Muscle of leg (tissue), 11 donors: ENCODE results near the gene FN3K. TPM values are rescaled to one million over a fixed set of nuclear protein-coding genes. Genes with fewer than 3 reads are reported as not detected.
A peak's percentile ranks its signal among the peaks of the same experiment; 100 is the strongest.

Source experiments
- DNase-seq: peaks from one replicate; pipeline ENCODE4 v3.0.0; 2013
- H3K27ac ChIP-seq: one replicate; pipeline ENCODE4 v1.5.1; 2013; ENCODE audit warnings: mild to moderate bottlenecking, low read length, control low read depth
- H3K27me3 ChIP-seq: one replicate; pipeline ENCODE4 v1.6.1; 2013; ENCODE audit warnings: low read length; ENCODE audit not compliant: control insufficient read depth, insufficient read depth
- H3K36me3 ChIP-seq: one replicate; pipeline ENCODE4 v1.6.1; 2013; ENCODE audit warnings: low read length; ENCODE audit not compliant: control insufficient read depth, insufficient read depth
- H3K4me1 ChIP-seq: one replicate; pipeline ENCODE4 v1.6.1; 2013; ENCODE audit warnings: low read length; ENCODE audit not compliant: control insufficient read depth, insufficient read depth
- H3K4me3 ChIP-seq: one replicate; pipeline ENCODE4 v1.5.1; 2013; ENCODE audit warnings: low read length, control low read depth
- H3K9me3 ChIP-seq: replicated peaks from 2 replicates; pipeline ENCODE4 v1.6.1; 2013; ENCODE audit warnings: low read depth, low read length; ENCODE audit not compliant: control insufficient read depth
- WGBS: methylation state at CpG from one replicate; pipeline ENCODE4 v1.1.5; 2013; ENCODE audit warnings: missing lambda C conversion rate; ENCODE audit not compliant: insufficient coverage; 5-methylcytosine and 5-hydroxymethylcytosine counted together
- polyA plus RNA-seq, 8 donors: library from polyadenylated mRNA; unstranded; fragments of 120-200 nt; gene quantifications; one replicate each; pipeline versions ENCODE4 v1.2.1 to v1.2.3, GENCODE V29; 2013; ENCODE audit warnings: inconsistent platforms in 1 of 8, low replicate concordance in 1 of 8; ENCODE audit not compliant: insufficient read length in 8 of 8, insufficient read depth in 1 of 8
- total RNA-seq: library from RNA; stranded (reverse); fragments of 120-200 nt; gene quantifications from one replicate; pipeline ENCODE4 v1.2.4, GENCODE V29; 2013

Gene FN3K
- total and polyA plus RNA-seq, 9 donors = 4.9 to 33.2 (median 17.8) TPM

GRCh38 chr17:82716203-82717010, 19.0 kb upstream of the FN3K start, which contains the start of gene FN3KRP:
Gene FN3KRP, plus strand, starts transcription at chr17:82716706. Its CDS starts 50 bp downstream, at chr17:82716756.
- under 1% methylated on average over 56 of the region's 75 CpGs for WGBS
- Histone ChIP-seq H3K36me3 (peaks cover 27% of the 10 kb centered on the region), H3K27me3 (no peaks in the 10 kb centered on the region), H3K9me3 (no peaks in the 10 kb centered on the region), H3K27ac (peak within 1 kb of the TSS; percentile 83), H3K4me3 (peak within 1 kb of the TSS; percentile 70), H3K4me1 (peaks cover 29% of the 10 kb centered on the region)
- peak; percentile 97 for DNase-seq

GRCh38 chr17:82718986-82719685, 16.3 kb upstream of the FN3K start:
- 96% methylated on average over 16 of the region's 18 CpGs for WGBS
- Histone ChIP-seq H3K36me3 (peaks cover 47% of the 10 kb centered on the region), H3K27ac (no peak overlapping the region), H3K4me3 (no peak overlapping the region), H3K27me3 (no peaks in the 10 kb centered on the region), H3K9me3 (no peaks in the 10 kb centered on the region), H3K4me1 (peaks cover 19% of the 10 kb centered on the region)
- no peak for DNase-seq

- 91% methylated on average over 18 of the region's 19 CpGs for WGBS
- H3K27ac ChIP-seq = no peak overlapping the region
- H3K4me1 ChIP-seq = peaks cover 19% of the 10 kb centered on the region
- H3K36me3 ChIP-seq = peaks cover 48% of the 10 kb centered on the region
- no peaks in the 10 kb centered on the region for H3K27me3 ChIP-seq
- no peak for DNase-seq
- no peaks in the 10 kb centered on the region for H3K9me3 ChIP-seq
- no peak overlapping the region for H3K4me3 ChIP-seq
Measured at GRCh38 chr17:82720204-82720603, 15.2 kb upstream of the FN3K start.

- Histone ChIP-seq H3K27ac (no peak overlapping the region), H3K4me3 (no peak overlapping the region), H3K4me1 (peaks cover 11% of the 10 kb centered on the region), H3K27me3 (no peaks in the 10 kb centered on the region), H3K9me3 (no peaks in the 10 kb centered on the region), H3K36me3 (peaks cover 64% of the 10 kb centered on the region)
- 93% methylated on average over 17 of the region's 19 CpGs for WGBS
- no peak for DNase-seq
Measured at GRCh38 chr17:82722341-82723013, 12.9 kb upstream of the FN3K start.

- Histone ChIP-seq H3K4me3 (no peak overlapping the region), H3K9me3 (no peaks in the 10 kb centered on the region), H3K4me1 (peaks cover 3% of the 10 kb centered on the region), H3K27ac (no peak overlapping the region), H3K36me3 (peaks cover 66% of the 10 kb centered on the region), H3K27me3 (no peaks in the 10 kb centered on the region)
- no peak for DNase-seq
- 93% methylated on average over 26 of the region's 26 CpGs for WGBS
Measured at GRCh38 chr17:82723169-82723807, 12.1 kb upstream of the FN3K start.

GRCh38 chr17:82726427-82726826, 9.0 kb upstream of the FN3K start:
- Histone ChIP-seq H3K27ac (no peak overlapping the region), H3K9me3 (no peaks in the 10 kb centered on the region), H3K36me3 (peaks cover 55% of the 10 kb centered on the region), H3K4me1 (no peaks in the 10 kb centered on the region), H3K4me3 (no peak overlapping the region), H3K27me3 (no peaks in the 10 kb centered on the region)
- 97% methylated on average over 10 of the region's 10 CpGs for WGBS
- DNase-seq = no peak

GRCh38 chr17:82729479-82730260, 5.7 kb upstream of the FN3K start:
- H3K27me3 ChIP-seq = no peaks in the 10 kb centered on the region
- H3K9me3 ChIP-seq = peaks cover 9% of the 10 kb centered on the region
- peaks cover 57% of the 10 kb centered on the region for H3K36me3 ChIP-seq
- no peak for DNase-seq
- no peak overlapping the region for H3K4me3 ChIP-seq
- no peak overlapping the region for H3K27ac ChIP-seq
- peaks cover under 1% of the 10 kb centered on the region for H3K4me1 ChIP-seq
- WGBS = 85% methylated on average over 46 of the region's 48 CpGs

- Histone ChIP-seq H3K9me3 (peaks cover 9% of the 10 kb centered on the region), H3K27ac (no peak overlapping the region), H3K4me3 (no peak overlapping the region), H3K27me3 (no peaks in the 10 kb centered on the region), H3K4me1 (peaks cover 17% of the 10 kb centered on the region), H3K36me3 (peaks cover 44% of the 10 kb centered on the region)
- WGBS = 100% methylated on average over 3 of the region's 13 CpGs
- DNase-seq = no peak
Measured at GRCh38 chr17:82732118-82732743, 3.2 kb upstream of the FN3K start.
